ENCODE results near the gene TSPAN16.

TSPAN16 gene, protein sequence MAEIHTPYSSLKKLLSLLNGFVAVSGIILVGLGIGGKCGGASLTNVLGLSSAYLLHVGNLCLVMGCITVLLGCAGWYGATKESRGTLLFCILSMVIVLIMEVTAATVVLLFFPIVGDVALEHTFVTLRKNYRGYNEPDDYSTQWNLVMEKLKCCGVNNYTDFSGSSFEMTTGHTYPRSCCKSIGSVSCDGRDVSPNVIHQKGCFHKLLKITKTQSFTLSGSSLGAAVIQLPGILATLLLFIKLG

DNA sequence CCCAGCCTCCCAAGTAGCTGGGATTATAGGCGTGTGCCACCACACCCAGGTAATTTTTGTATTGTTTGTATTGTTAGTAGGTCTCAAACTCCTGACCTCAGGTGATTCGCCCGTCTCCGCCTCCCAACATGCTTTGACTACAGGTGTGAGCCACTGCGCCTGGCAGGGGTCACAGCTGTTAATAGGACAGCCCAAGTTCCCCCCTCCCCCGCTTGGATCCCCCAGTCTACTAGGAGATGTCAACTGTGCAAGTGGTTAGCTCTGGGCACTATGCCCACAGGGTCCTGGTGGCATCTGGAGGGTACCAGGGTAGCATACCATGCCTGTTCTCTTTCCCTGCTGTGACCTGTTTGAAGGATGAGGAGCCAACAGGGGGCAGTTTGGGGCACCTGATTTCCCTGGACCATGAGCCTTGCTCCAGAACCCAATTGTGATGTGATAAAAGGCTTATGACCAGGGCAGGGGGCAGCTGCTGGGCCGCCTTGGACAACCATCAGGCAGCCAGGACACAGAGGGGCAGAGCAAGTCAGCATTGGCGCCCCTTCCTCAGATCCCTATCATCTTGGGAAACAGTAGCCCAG, at the start of gene TSPAN16:
TSS of gene TSPAN16 (plus strand) at position 496 of the 581 bp plus-strand sequence. CDS start 138 bp downstream, outside the sequence.
- no peak for DNase-seq

DNA sequence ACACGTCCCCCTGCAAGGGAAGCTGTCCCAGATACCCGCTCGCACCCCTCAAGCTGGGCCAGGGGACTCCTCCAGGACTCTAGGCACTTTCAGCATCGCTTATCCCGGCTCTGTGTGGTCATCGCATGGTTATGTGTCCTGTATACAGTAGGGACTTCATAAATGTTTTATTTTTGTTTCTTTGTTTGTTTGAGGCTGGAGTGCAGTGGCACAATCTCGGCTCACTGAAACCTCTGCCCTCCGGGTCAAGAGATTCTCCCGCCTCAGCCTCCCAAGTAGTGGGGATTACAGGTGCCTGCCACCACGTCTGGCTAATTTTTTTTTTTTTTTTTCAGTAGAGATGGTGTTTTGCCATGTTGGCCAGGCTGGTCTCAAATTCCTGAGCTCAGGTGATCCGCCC, 49.0 kb upstream of the TSPAN16 start:
- no peak for DNase-seq

DNA sequence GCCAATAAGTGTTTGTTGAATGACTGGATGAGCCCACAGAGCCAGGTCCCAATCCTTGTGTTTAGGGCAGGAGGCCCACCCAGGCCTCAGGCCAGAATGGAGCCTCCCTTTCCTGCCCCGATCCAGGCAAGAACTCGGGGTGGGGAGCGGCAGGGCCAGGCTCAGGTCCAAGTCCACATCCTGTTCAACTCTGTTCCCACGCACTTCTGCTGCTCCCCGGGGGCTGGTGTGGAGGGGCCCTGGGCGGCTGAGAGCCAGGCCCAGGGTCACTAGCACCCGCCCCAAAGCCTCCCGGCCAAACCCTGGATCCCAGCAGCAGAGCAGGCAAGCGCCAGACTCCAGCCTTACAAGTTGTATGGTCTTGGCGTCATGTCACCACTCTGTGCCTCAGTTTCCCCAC, 48.6 kb upstream of the TSPAN16 start:
- DNase-seq: no peak

DNA sequence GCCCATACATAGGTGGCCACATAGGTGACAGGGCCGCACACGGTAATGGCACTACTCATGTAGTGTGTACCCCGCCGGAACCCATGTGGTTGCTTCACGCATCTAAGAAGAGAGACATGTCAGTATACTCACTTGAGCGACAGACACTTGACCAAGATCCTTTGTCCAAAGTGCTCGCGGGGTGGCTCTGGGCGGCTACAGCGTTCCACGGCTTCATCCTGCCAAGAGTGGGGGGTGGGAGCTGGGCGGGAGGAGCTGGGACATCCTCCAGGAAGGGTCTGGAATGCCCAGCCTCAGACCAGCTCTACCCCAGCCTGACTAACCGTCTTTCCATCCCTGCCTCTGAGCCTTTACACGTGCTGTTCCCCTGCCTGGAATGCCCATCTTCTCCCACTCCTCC, 48.0 kb upstream of the TSPAN16 start:
- no peak for DNase-seq

DNA sequence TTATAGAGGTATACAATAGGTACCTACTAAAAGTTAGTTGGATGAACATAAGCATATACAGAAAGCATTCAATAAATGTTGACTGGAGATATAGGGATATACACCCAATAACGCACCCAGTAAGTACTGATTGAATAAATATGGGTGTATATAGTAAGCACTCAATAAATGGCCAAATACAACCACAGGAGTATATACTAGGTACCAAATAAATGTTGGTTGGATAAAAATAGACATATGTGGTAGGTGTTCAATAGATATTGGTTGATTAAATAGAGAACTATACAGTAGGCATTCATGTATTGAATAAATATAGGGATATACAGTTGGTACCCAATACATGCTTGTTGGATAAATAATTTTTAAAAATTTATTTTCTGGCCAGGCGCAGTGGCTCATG, 47.1 kb upstream of the TSPAN16 start:
- DNase-seq: no peak

DNA sequence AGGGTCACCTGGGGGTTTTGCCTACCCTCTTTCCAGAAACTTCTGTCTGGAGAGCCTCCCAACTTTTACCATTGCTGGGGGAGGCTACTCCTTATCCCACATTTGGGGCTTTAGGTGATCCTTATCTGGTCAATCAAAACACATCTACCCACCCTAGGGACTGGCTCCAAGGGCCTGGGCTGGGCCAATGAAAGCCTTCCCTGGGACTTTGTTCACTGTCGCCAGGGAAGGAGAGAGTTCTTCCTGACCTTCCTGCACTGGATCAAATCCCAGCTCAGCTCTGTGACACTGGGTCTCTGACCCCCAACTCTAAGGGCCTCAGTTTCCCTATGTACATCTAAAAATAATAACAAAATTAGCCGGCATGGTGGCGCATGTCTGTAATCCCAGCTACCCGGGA, 44.7 kb upstream of the TSPAN16 start:
- DNase-seq: no peak

DNA sequence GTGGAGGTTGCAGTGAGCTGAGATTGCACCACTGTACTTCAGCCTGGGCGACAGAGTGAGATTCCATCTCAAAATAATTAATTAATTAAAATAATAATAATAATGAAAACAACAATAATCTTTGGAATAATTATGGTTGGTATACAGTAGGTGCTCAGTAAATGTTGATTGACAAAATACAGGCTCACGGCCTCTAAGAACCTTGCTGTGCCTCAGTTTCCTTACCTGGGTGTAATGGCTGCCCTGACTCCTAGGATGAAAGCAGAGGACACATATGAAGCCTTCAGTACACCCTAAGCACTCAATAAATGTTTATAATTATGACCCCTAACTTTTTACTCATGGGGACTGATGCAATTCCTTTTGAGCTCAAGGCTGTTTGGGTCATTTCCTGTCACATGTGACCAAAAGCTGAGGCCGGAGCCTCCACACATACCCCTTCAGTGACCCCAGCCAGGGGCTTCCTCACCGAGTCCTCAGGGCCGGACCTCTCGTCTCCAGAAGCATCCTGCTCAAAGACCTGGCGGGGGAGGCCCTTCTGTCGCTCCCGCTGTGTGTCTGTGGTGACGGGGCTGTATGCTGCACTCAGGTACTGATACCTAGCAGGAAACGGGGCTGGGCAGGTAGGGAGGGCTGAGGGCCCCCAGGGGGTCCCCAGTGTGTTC, 44.2 kb upstream of the TSPAN16 start:
- DNase-seq: no peak

DNA sequence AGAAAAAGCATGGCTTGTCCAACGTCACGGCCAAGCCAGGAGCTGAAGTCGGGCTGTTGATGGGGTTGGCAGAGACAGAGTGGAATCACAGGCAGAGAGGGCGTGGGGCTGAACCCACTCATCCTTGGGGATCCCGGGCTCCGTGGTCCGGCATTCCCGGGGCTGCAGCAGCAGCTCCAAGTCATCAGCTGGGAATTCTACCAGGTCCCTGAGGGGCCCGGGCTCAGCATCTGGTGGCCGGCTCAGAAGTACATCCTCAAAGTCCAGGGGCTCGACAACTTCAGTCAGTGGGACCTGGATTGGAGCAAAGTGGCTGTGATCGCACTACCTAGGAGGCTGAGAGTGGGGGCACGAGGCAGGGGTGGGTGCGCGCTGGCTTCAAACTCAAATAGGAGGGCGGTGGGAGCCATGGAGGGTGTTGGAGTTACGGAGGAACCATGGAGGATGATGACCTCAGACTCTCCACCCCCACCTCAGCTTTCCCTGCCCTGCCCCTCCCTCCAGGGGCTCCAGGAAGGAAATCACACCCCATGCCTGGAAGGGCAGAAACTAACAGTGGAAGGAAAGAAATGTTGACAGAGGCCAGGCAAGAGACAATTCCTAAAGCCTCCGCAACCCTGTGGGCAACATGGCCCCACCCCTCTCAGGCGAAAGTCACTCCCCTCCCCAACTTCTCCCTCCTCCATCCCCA, 43.1 kb upstream of the TSPAN16 start:
- no peak for DNase-seq

DNA sequence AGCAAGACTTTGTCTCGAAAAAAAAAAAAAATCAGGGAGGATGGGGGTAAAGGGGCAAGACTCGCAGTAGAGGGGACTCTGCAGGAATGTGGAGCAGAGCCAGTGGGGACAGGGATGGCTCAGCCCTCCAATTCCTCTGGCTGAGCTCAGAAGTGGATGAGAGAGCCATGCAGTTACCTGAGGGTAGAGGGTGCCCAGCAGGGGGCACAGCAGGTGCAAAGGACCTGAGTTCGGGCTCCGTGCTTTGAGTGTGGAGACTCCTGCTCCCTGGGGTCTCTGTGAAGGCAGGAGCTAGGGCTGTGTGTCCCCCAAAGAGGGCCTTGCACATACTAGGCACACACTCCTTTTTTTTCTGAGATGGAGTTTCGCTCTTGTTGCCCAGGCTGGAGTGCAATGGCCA, 41.3 kb upstream of the TSPAN16 start:
- no peak for DNase-seq

DNA sequence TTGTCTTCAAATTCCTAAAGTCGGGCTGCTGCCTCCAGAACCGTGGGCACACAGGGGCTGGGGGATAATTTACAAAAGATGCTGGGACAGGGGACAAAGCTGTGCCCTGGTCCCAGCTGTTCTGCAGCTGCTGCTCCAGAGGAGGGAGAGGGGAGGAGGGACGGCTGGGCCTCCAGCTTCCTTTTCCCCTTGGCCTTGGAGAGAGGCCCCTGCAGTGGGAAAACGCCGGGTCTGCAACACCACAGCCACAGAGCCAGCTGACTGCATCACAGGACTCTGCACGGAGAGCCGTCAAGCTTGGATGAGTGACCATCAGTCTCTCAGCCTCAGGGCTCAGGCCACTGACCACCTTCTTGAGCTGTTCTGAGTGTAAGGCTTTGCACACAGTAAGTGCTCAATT, 39.8 kb upstream of the TSPAN16 start:
- DNase-seq: no peak

DNA sequence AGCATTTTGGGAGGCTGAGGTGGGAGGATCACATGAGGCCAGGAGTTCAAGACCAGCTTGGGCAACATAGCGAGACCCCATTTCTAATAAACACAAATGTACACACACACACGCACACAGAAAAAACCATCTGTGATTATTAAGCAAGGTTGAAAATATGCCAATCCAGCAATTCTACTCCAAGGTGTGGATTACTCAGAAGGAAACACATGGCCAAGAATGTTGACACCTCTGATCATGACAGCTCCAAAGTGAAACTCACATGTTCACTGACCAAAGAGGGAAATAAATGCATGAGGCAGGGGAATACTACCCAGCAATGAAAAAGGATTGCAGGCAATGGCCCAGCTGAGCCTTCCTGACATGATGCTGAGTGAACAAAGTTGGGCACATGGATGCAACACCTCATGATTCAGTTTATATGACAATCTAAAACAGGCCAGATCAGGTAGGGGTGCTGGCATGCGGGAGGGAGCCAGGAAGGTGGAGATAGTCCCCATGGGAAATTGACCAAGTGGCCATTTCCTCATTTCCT, 38.0 kb upstream of the TSPAN16 start:
- DNase-seq: no peak

DNA sequence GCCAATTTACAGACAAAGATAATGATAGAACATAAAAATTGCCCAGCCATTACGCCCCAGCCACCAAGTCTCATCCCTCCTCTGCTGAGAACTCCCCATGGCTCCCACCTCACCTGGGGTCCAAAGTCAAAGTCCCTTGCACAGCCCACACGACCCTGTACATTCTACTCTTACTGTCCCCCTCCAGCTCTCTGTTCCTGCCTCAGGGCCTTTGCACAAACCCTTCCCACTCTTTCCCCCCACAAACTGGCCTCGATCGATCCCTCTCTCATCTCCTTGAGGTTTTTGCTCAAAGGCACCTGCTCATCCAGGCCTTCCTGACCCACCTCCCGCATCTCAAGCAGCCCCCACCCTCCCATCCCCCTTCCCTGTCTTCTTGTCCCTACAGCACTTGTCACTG, 35.0 kb upstream of the TSPAN16 start:
- DNase-seq: no peak

DNA sequence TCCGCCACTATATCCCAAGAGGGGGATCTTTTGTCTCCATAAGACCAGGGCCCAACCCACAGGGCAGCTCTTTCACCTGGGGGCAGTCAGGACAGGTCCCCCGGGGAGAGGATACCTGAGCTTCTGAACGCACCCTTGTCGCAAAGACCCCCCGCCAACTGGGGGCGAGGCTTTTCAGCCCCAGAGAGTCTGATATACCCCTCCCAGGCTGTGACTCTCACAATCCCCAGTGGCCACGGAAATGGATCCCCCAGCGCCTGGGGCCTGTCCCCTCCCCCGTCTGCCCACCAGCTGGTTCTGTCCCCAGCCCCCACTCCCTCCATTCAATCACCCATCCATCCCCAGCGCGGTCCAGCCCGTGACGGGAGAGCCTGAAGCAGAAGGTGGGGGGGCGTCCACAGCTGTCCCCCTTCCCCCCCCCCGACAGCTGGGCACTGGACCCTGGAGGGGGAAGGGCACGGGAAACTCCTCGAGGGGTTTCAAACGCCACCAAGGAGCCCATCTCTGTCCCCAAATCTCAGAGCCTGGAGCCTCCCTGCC, 34.5 kb upstream of the TSPAN16 start:
- DNase-seq: no peak

DNA sequence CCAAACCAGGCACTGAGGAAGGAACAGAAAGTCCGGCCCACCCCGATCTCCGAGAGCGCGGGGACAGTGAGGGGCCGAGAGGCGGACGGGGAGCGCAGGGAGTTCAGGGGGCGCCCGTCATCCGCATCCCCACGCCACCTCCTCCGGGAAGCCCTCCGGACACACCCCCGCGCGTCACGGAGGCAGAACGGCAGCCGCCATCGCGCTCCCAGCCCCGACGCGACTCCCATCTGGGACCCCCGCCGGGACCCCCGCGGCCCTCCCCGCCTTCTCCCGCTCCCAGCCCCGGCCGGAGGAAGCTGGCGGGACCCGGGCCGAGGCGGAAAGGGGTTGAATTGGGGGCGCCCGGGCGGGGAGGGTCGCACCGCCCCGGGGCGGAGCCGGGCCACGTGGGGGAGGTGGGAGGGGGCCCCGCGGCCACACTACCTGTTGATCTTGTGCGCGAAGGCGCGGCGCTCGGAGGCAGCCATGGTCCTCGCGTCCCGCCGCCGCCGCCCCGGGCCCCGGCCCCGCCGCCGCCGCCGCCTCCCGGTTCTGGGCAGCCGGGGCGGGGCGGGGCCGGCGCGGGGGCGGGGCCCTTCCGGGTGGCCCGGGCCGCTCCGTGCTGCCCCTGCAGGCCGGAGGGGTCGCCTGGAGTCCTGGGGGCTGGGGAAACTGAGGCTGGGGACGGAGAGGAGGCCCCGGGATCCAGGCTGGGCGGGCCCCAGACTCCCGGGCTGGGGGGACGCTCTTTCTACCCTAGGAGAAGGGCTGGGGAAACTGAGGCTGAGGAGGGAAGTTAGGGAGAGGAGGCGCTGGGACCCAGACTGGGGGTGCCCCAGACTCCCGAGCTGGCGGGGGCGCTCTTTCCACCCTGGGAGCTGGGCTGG, 33.8 kb upstream of the TSPAN16 start, which contains the start of gene DOCK6:
TSS of gene DOCK6 (minus strand) at position 554 of the 869 bp plus-strand sequence. CDS start at position 470, 84 bp downstream.
- no peak for DNase-seq

DNA sequence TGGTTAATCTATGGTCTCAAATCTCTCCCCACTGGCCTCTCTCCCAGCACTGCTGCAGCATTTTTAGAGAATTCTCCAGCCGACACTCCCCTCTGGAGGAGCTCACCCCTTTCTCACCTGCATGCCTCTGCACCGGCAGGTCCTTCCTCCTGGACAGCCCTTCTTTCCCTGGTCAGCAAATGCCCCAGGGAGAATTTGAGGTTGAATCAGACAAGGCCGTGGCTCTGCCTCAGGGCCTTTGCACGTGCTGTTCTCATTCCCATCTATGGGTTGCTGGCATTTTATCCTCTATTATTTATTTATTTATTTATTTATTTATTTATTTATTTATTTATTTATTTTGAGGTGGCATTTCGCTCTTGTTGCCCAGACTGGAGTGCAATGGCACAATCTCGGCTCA, 32.2 kb upstream of the TSPAN16 start:
- no peak for DNase-seq

DNA sequence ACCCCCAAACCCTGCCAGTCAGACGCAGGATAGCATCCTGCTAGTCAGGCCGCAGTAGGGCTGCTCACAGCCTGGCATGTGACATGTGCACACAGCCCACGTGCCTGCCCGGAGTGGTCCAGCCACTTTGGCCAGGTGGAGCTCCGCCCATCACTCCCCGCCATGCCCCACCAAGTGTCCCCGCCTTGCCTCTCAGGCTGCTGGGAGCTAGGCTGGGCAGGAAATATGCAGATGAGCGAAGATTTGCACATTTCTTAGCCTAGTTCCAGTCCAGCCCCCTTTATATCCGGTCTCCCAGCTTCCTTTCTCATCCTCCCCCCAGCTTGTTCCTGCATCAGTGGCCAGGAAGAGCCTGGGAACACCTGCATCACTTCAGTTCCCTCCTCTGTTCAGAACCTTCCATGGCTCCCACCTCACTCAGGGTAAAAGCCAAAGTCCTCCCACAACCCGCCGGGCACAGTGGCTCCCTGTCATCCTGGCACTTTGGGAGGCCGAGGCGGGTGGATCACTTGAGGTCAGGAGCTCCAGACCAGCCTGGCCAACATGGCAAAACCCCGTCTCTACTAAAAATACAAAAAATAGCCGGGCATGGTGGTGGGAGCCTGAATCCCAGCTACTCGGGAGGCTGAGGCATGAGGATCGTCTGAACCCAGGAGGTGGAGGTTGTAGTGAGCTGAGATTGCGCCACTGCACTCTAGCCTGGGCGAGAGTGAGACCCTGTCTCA, 31.3 kb upstream of the TSPAN16 start:
- no peak for DNase-seq

DNA sequence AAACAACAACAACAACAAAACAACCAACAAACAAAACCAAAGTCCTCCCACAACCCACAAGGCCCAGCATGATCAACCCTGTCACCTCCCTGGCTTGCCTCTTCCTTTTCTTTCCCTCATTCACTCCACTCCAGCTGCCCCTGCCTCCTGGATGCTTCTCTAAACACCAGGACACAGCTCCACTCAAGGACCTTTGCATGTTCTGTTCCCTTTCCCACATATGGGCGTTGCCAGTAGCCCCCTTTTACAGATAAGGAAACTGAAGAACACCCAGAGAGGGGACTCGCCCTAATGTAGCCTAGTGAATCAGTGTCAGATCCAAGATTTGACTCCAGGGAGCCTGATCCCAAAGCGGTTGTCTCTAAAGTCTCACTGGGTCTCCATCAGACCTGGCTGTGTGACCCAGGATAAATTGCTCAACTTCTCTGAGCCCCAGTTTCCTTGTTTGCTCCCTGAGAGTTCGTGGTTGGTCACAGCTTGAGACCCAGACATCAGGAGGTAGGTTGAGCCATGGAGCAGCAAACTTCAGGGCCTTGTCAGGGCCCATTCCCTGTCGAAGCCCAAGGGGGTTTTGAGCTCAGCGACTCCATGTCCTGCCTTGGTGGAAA, 30.7 kb upstream of the TSPAN16 start:
- DNase-seq: no peak

DNA sequence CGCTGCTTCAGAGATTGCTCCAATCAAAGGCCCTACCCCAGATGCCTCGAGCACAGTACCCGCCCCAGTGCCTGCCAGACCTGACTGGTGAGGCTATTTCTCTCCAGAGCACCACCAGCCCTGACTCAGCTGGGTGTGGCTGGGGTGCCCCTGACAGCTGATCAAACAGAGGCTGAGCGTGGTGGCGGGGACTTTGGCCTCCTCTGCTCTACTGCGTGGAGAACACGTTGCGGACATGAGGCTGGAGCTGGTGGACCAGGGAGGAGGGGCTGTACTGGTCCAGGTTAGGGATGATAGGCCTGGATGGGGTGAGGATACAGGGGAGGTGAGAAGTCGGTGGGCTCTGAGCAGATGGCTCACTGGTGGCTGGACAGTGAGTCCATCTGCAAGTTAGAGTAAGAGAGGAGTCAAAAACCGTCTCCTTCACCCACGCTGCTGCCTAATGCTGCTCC, 30.1 kb upstream of the TSPAN16 start:
- no peak for DNase-seq

DNA sequence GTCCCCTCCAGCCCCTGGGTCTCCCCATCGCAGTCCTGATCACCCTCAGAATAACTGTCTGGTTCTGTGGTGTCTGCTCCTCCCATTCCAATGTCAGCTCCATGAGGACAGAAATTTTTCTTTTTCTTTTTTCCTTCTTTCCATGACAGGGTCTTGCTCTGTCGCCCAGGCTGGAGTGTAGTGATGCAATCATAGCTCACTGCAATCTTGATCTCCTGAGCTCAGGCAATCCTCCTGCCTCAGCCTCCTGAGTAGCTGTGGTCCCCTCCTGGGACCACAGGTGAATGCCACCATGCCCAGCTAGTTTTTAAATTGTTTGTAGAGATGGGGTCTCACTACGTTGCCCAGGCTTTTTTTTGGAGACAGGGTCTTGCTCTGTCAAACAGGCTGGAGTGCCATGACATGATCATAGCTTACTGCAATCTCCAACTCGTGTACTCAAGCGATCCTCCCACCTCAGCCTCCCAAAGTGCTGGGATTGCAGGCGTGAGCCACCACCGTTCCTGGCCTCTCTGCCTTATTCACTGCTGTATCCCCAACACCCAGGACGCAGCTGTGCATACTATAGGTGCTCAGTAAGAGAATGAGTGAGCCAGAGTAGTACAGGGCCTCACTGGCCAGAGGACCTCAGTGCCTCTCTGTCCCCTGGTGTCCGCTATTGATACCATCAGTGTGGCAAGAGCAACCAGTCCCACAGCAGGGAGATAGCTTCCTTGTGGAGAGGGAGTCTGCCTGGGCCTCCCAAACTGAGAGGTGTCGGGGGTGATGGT, 28.5 kb upstream of the TSPAN16 start:
- no peak for DNase-seq

DNA sequence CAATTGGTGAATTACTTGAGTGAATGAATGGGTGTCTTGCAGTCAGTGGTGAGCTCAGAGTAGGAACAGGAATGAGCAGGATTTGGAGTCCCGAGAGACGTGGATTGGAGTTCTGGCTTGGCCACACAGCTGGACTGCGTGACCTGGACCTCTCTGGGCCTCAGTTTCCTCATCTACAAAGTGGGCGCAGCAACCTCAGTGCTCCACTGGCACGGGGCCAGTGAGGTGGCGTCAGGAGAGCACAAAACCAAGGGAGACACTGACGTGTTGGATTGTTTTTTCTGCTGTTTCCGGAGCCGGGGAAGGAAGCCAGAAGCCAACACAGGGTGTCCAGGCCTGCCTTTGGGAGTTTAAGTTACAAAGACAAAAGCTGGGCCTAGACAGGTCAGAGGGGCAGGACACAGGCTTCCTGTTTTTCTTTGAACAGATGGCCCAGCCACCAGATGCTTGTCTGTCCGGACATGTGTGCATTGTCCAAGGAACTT, 27.1 kb upstream of the TSPAN16 start:
- no peak for DNase-seq

Data from NCI-H187 treated with DMSO at 0.1 percent for 48 hours (cell line).